Heart left ventricle (tissue), 16 donors: ENCODE measurements around the gene HAND2. TPM values are rescaled to one million over a fixed set of nuclear protein-coding genes. Genes with fewer than 3 reads are reported as not detected.

ENCODE experiments used
- ATAC-seq, 4 donors: fragments of 200-7000 bp; cut with Tn5 transposase; one replicate each; pipeline ENCODE4 v1.9.1; 2020 to 2022; ENCODE audit warnings: moderate library complexity in 4 of 4, mild to moderate bottlenecking in 3 of 4, moderate number of reproducible peaks in 1 of 4
- DNase-seq, 5 donors: peaks; one replicate each; pipeline ENCODE4 v3.0.0-alpha.2; 2020
- H3K27ac ChIP-seq, 12 donors: fragments of 200-600 bp; sonication (generic) in 4 of 12; one replicate each; pipeline versions ENCODE4 v1.5.0 to v1.8.0; 2016 to 2022; ENCODE audit warnings: mild to moderate bottlenecking in 2 of 12
- H3K27me3 ChIP-seq, 9 donors: fragments of 200-600 bp; sonication (generic) in 2 of 9; one replicate each; pipeline versions ENCODE4 v1.5.1 to v1.8.0; 2016 to 2022; ENCODE audit warnings: mild to moderate bottlenecking in 3 of 9
- H3K36me3 ChIP-seq, 9 donors: fragments of 200-600 bp; sonication (generic) in 2 of 9; one replicate each; pipeline versions ENCODE4 v1.5.0 to v1.8.0; 2018 to 2022; ENCODE audit warnings: mild to moderate bottlenecking in 2 of 9
- H3K4me1 ChIP-seq, 12 donors: fragments of 200-600 bp; sonication (generic) in 4 of 12; one replicate each; pipeline versions ENCODE4 v1.5.0 to v1.8.0; 2016 to 2022; ENCODE audit warnings: mild to moderate bottlenecking in 3 of 12
- H3K4me3 ChIP-seq, 12 donors: fragments of 200-600 bp; sonication (generic) in 4 of 12; one replicate each; pipeline versions ENCODE4 v1.5.0 to v1.8.0; 2017 to 2022; ENCODE audit warnings: mild to moderate bottlenecking in 9 of 12, moderate library complexity in 4 of 12
- H3K9me3 ChIP-seq, 12 donors: fragments of 200-600 bp; sonication (generic) in 4 of 12; one replicate each; pipeline versions ENCODE4 v1.5.0 to v1.8.0; 2016 to 2022; ENCODE audit warnings: mild to moderate bottlenecking in 1 of 12
- POLR2A ChIP-seq, 2 donors: fragments of 450-650 bp; IDR thresholded peaks; one replicate each; pipeline ENCODE4 v1.6.1; 2017; ENCODE audit warnings: antibody characterized with exemption in 2 of 2, mild to moderate bottlenecking in 2 of 2, moderate library complexity in 2 of 2
- WGBS, 4 donors: extraction: QIAGEN DNeasy Blood & Tissue Kit in 2 of 4; methylation state at CpG; one replicate each; pipeline versions ENCODE4 v1.1.5 to v1.1.7; 2013 to 2018; 5-methylcytosine and 5-hydroxymethylcytosine counted together
- intact Hi-C, 10 donors: fragments of 100-400 bp; cut with DNase I; formaldehyde crosslinking; loops; one replicate each; pipeline versions ENCODE4 v1.11.1 to v1.14.2; 2022
- polyA plus RNA-seq, 2 donors: library from polyadenylated mRNA; stranded (reverse); fragments of 200-250 nt; gene quantifications; one replicate each; pipeline ENCODE4 v1.2.3, GENCODE V29; 2013
- total RNA-seq, 9 donors: library from RNA; depleted of rRNA in 2 of 9; stranded (reverse); fragments of >200 nt in 2 of 9; fragmentation: NEBNext Ultra II Directional in 3 of 9; extraction: Animal tissue kit (Norgen Biotek cat#: 25700) in 3 of 9; gene quantifications; one replicate each; pipeline versions ENCODE4 v1.1.0 to v1.2.4, GENCODE V29; 2016 to 2023
- TF ChIP-seq, protein P1 (sequence below), 12 donors: fragments of 200-600 bp; sonication (generic) in 4 of 12; IDR thresholded peaks; one replicate each; pipeline versions ENCODE4 v1.5.0 to v1.8.0; 2018 to 2022; ENCODE audit warnings: antibody characterized with exemption in 12 of 12, mild to moderate bottlenecking in 5 of 12
- donor health status: ischemic (EF 13 %, LVEDD 7.1; RV severe dilation, severe dysfunction).
- donor health status: healthy with polysubstance abuse.
- donor health status: DM: no; HTN: yes; CAD: no.
- donor health status: DM: no; HTN: no; CAD: no.
- donor health status: ischemic (EF 25% LVEDD 6.9; RV normal size, moderate dysfunction).
- donor health status: ischemic (EF 25% LVEDD 5.7; RV mildly dilated, moderate dysfunction).
- donor health status: healthy.
- donor health status: DM: yes; HTN: yes; CAD: no.
- donor health status: ischemic (EF 35%, LVEDD 5.7; RV mildly dilated, moderate dysfunction).
- donor health status: nonischemic (EF 11% LVEDD 7.7; RV severe dilation, severe dysfunction).
- donor health status: DM: yes; HTN: yes; CAD: no.
- donor health status: PGD.
- donor health status: ischemic (EF 29% LVEDD 5.4; RV normal size, mild dysfunction).
- donor health status: nonischemic (EF 23%, LVEDD 6.1; RV moderate dilation, normal function).

Gene HAND2
- total and polyA plus RNA-seq, 11 donors, result 72.8 to 188 (median 126) TPM

DNA sequence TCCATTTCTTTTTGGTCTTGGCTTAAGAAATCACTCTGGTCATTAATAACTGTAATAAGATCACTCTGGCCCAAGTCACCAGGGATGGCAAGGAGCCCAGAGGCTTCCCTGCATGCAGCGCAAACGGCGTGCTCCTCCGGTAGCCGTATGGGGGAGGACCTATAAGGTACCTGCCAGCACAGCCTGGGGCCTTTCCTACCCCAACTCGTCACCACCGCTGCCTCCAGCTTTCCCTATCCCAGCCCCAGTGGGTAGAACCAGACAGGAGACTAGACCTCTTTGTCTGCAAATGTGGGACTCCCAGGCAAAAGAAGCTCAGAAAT lies 25.9 kb downstream of the HAND2 start:
- Histone ChIP-seq H3K4me3 (no peak overlapping the region), H3K27me3 (peaks cover 0 to 92% (median 12%) of the 10 kb centered on the region in 9 donors), H3K27ac (no peak overlapping the region), H3K4me1 (peaks cover 0 to 31% (median 12%) of the 10 kb centered on the region in 12 donors), H3K36me3 (no peaks in the 10 kb centered on the region), H3K9me3 (no peaks in the 10 kb centered on the region)
- DNase-seq (peak in 1 of 5 donors; percentile 65), ATAC-seq (no peak)
- 28 to 36% (median 34%) methylated on average over 7 of the region's 7 CpGs for WGBS, 4 donors
- intact Hi-C loops, result loop anchor here in 9 of 10 donors (2.0 to 10.0 kb wide), 8 partner anchors 241 to 811 kb away; no protein-coding TSS in a partner anchor
- TF ChIP-seq, protein P1, sequence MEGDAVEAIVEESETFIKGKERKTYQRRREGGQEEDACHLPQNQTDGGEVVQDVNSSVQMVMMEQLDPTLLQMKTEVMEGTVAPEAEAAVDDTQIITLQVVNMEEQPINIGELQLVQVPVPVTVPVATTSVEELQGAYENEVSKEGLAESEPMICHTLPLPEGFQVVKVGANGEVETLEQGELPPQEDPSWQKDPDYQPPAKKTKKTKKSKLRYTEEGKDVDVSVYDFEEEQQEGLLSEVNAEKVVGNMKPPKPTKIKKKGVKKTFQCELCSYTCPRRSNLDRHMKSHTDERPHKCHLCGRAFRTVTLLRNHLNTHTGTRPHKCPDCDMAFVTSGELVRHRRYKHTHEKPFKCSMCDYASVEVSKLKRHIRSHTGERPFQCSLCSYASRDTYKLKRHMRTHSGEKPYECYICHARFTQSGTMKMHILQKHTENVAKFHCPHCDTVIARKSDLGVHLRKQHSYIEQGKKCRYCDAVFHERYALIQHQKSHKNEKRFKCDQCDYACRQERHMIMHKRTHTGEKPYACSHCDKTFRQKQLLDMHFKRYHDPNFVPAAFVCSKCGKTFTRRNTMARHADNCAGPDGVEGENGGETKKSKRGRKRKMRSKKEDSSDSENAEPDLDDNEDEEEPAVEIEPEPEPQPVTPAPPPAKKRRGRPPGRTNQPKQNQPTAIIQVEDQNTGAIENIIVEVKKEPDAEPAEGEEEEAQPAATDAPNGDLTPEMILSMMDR (IDR thresholded peaks at IDR 0.05), result no peak

DNA sequence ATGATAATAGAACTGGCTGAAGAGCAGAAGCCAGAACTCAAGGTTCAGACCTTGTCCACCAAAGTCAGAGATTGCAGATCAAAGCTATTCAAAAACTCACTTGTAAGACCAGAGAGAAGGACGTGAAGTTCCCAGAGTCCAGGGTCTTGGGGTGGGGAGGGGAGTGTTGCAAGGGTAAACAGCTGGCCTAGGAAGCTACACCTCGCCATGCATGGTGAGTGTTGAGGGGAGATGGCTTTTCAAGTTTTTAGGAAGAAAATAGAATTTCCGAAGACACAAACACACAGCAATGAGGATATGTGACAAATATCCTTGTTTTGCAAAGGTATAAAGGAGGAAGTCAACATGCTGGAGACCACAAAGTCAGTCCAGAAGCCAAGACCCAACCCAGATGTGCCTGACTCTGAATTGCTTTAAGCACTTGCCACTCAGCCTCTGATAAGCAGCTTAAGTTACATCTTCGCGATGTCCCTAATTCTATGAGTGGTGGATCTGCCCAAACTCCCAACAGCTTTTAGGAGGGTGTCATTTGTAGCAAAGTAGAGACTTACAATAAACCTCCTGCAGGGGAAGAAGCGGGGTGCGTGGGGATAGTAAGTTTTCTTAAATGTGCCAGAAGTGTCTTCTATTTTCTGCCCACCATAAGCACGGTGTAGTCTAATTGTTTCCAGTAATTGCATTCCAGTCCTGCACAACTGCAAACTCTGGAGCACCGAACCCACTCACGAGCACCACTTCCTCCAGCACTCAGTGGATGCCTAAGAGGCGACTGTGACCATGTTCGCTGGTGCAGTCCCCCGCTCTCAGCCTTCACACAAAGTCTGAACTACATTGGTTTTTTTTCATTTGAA lies 26.5 kb downstream of the HAND2 start:
- Histone ChIP-seq H3K9me3 (no peaks in the 10 kb centered on the region), H3K27ac (no peak overlapping the region), H3K36me3 (no peaks in the 10 kb centered on the region), H3K4me1 (peaks cover 0 to 26% (median 10%) of the 10 kb centered on the region in 12 donors), H3K4me3 (no peak overlapping the region), H3K27me3 (peaks cover 0 to 86% (median 12%) of the 10 kb centered on the region in 9 donors)
- intact Hi-C loops, result loop anchor here in 9 of 10 donors (2.0 to 10.0 kb wide), 8 partner anchors 241 to 811 kb away; no protein-coding TSS in a partner anchor
- TF ChIP-seq, protein P1 (IDR thresholded peaks at IDR 0.05), result no peak
- TF ChIP-seq POLR2A (IDR thresholded peaks at IDR 0.05), result no peak
- 66 to 73% (median 69%) methylated on average over 13 of the region's 13 CpGs for WGBS, 4 donors
- ATAC-seq (no peak), DNase-seq (no peak)

- Histone ChIP-seq H3K27me3 (peaks cover 0 to 73% (median 10%) of the 10 kb centered on the region in 9 donors), H3K4me1 (peaks cover 0 to 21% (median 6%) of the 10 kb centered on the region in 12 donors), H3K36me3 (no peaks in the 10 kb centered on the region), H3K4me3 (no peak overlapping the region), H3K9me3 (no peaks in the 10 kb centered on the region), H3K27ac (no peak overlapping the region)
- intact Hi-C loops, result loop anchor here in 9 of 10 donors (10.0 kb wide), 7 partner anchors 243 to 813 kb away; no protein-coding TSS in a partner anchor
- DNase-seq (no peak), ATAC-seq (no peak)
- no peak for TF ChIP-seq POLR2A (IDR thresholded peaks at IDR 0.05)
- TF ChIP-seq, protein P1 (IDR thresholded peaks at IDR 0.05), result no peak
- WGBS, 4 donors, result 21 to 37% (median 25%) methylated on average over 5 of the region's 5 CpGs
These were observed 27.7 kb downstream of the HAND2 start for GRCh38 chr4:173502282-173502681.

DNA sequence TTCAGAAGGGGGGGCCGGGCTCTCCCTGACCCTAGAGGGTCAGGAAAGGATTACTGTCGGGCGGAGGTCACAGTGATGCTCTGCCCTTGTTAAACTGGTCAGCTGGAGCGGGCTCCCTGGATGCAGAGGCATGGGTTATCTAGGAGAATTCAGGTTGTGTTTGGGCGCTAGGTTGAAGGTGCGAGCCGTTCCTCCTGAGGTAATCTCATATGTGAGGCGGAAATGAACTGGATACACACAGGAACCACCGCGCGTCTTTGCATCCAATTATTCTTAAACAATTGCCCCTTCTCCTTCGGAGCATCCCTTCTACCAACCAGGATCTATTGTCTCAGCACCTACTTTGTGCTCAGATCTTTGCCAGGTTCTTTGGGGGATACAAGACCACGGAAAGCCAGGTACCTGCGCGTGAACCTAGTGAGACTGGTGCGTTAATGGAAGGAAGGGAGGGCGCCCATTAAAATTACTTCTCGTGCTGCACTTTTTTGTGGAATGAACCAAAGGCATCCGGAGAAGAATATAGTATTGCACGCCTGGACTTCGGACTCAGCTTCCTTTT lies 28.4 kb downstream of the HAND2 start:
- peaks cover 0 to 68% (median 10%) of the 10 kb centered on the region in 9 donors for H3K27me3 ChIP-seq
- WGBS, 4 donors, result 59 to 66% (median 62%) methylated on average over 21 of the region's 21 CpGs
- no peak for DNase-seq

More for the DNA sequence above, 28.4 kb downstream of the HAND2 start:
- Histone ChIP-seq H3K36me3 (no peaks in the 10 kb centered on the region), H3K4me3 (peak overlapping the region in 2 of 12 donors; percentile 23 to 51), H3K27ac (no peak overlapping the region), H3K9me3 (no peaks in the 10 kb centered on the region), H3K4me1 (peaks cover 0 to 19% (median 6%) of the 10 kb centered on the region in 12 donors)
- no peak for ATAC-seq
- intact Hi-C loops, result loop anchor here in 9 of 10 donors (10.0 kb wide), 7 partner anchors 243 to 813 kb away; no protein-coding TSS in a partner anchor
- TF ChIP-seq, protein P1 (IDR thresholded peaks at IDR 0.05), result no peak
